HG03354 (cell line): ENCODE data around the gene GTF2H2C_2.
"Not testable (repeated sequence)": the region's sequence is repeated elsewhere in the genome, so short reads cannot be mapped to it uniquely, and the experiment has no call there.

Experiments used
- ATAC-seq: cut with Tn5 transposase; IDR thresholded peaks from one replicate; pipeline ENCODE4 v1.9.1; 2021; ENCODE audit warnings: mild to moderate bottlenecking; ENCODE audit not compliant: unreplicated experiment, poor library complexity, severe bottlenecking

The GTF2H2C_2 gene

GRCh38 chr5:70415117-70415516, at the start of gene GTF2H2C_2:
TSS of gene GTF2H2C_2 (plus strand) at chr5:70415368.
- peak; percentile 99 for ATAC-seq

GRCh38 chr5:70400984-70401686, 14.0 kb upstream of the GTF2H2C_2 start:
- peak; percentile 97 for ATAC-seq

GRCh38 chr5:70421322-70421721, 6.2 kb downstream of the GTF2H2C_2 start:
- ATAC-seq, result not testable (repeated sequence)

- not testable (repeated sequence) for ATAC-seq
Measured at GRCh38 chr5:70423215-70423614, 8.0 kb downstream of the GTF2H2C_2 start.

GRCh38 chr5:70438518-70438917, 23.4 kb downstream of the GTF2H2C_2 start:
- not testable (repeated sequence) for ATAC-seq

GRCh38 chr5:70449565-70449964, 34.4 kb downstream of the GTF2H2C_2 start:
- ATAC-seq, result not testable (repeated sequence)

- not testable (repeated sequence) for ATAC-seq
Measured at GRCh38 chr5:70451249-70451984, 36.2 kb downstream of the GTF2H2C_2 start.

GRCh38 chr5:70457093-70457492, 41.9 kb downstream of the GTF2H2C_2 start:
- ATAC-seq, result peak; percentile 94

GRCh38 chr5:70459188-70459587, 44.0 kb downstream of the GTF2H2C_2 start:
- not testable (repeated sequence) for ATAC-seq

- not testable (repeated sequence) for ATAC-seq
Measured at GRCh38 chr5:70461984-70462383, 46.8 kb downstream of the GTF2H2C_2 start.

- not testable (repeated sequence) for ATAC-seq
Measured at GRCh38 chr5:70464019-70464637, 49.0 kb downstream of the GTF2H2C_2 start.

GRCh38 chr5:70469926-70470509, 54.9 kb downstream of the GTF2H2C_2 start:
- ATAC-seq, result not testable (repeated sequence)
